Measurements from ENCODE around the gene HBQ1. TPM values are rescaled to one million over a fixed set of nuclear protein-coding genes. Genes with fewer than 3 reads are reported as not detected.
"Not testable (repeated sequence)": the region's sequence is repeated elsewhere in the genome, so short reads cannot be mapped to it uniquely, and the experiment has no call there.

HBQ1 gene
- total RNA-seq, 1 experiment from 2014 or later: not detected

- POLR2A ChIA-PET: no interaction called here
Observed at GRCh38 chr16:203246-203645, 23.0 kb downstream of the HBQ1 start.

GRCh38 chr16:204046-204445 lies 23.8 kb downstream of the HBQ1 start:
- POLR2A ChIA-PET; H4K20me1 ChIP-seq (ENCODE audit: insufficient read depth): not testable (repeated sequence)
- H3K79me2 ChIP-seq (ENCODE audit: insufficient read depth, low read length): 0 out of 2 replicates have a peak, but pooled peaks cover 11% of the 10 kb centered on the region

More at GRCh38 chr16:203246-203645, 23.0 kb downstream of the HBQ1 start:
- DNase-seq (ENCODE audit: low read depth, low spot score) (no peak), ATAC-seq (no peak)
- no peak overlapping the region for H3K4me2 ChIP-seq (ENCODE audit: low read length)
- no TSS peak for BruUV-seq (replicated peaks)
- no peaks in the 10 kb centered on the region for H3K9me3 ChIP-seq (ENCODE audit: control insufficient read depth in 1 of 2, insufficient read depth in 1 of 2, low read depth in 1 of 2, low read length in 2 of 2)
- peaks cover 9 to 12% of the 10 kb centered on the region in 2 experiments for H3K36me3 ChIP-seq (ENCODE audit: control insufficient read depth in 1 of 2, insufficient read depth in 2 of 2, low read length in 2 of 2)
- CTCF ChIA-PET: no interaction called here
- TF ChIP-seq SP1 (IDR thresholded peaks at IDR 0.05; ENCODE audit: low read depth) (no peak), EGR1 (IDR thresholded peaks at IDR 0.05; ENCODE audit: low read depth) (no peak), POLR2A (IDR thresholded peaks at IDR 0.05; ENCODE audit: borderline replicate concordance, extremely low read depth, insufficient read depth, insufficient read length) (no peak), SIN3A (IDR thresholded peaks at IDR 0.05; ENCODE audit: low read depth) (no peak), JUND (IDR thresholded peaks at IDR 0.05) (no peak)
- no peak overlapping the region for H3K27ac ChIP-seq (ENCODE audit: low read depth, low read length)
- H4K20me1 ChIP-seq (ENCODE audit: insufficient read depth): no peaks in the 10 kb centered on the region
- no peak overlapping the region for H3K4me3 ChIP-seq (replicated peaks in 1 of 2; ENCODE audit: low read depth in 1 of 2, low read length in 2 of 2)
- intact Hi-C loops (cut with micrococcal nuclease): no loop called here
- no peaks in the 10 kb centered on the region for H3K4me1 ChIP-seq (ENCODE audit: control insufficient read depth in 1 of 2, insufficient read depth in 2 of 2, low read length in 2 of 2)
- no peak overlapping the region for H2AFZ ChIP-seq (ENCODE audit: low read depth, low read length, poor library complexity, severe bottlenecking)
- no peaks in the 10 kb centered on the region for H3K27me3 ChIP-seq (ENCODE audit: insufficient read depth, low read length)
- H3K9ac ChIP-seq (ENCODE audit: low read length): no peak overlapping the region
- RAD21 ChIA-PET (ENCODE audit: low non-redundant PET in 1 of 2, low total read pairs in 2 of 2, uncharacterized antibody in 2 of 2, unreplicated experiment in 2 of 2): no interaction called here
- H3K79me2 ChIP-seq (ENCODE audit: insufficient read depth, low read length): 0 out of 2 replicates have a peak, but pooled peaks cover 3% of the 10 kb centered on the region
- no peaks in the 10 kb centered on the region for H3K9me2 ChIP-seq (ENCODE audit: insufficient read depth)

GRCh38 chr16:209359-209758 lies 29.1 kb downstream of the HBQ1 start:
- H4K20me1 ChIP-seq (ENCODE audit: insufficient read depth); H3K4me1 ChIP-seq (ENCODE audit: control insufficient read depth in 1 of 2, insufficient read depth in 2 of 2, low read length in 2 of 2); POLR2A ChIA-PET; BruUV-seq (replicated peaks); H3K9me2 ChIP-seq (ENCODE audit: insufficient read depth); H3K4me3 ChIP-seq (replicated peaks in 1 of 2; ENCODE audit: low read depth in 1 of 2, low read length in 2 of 2); H3K9me3 ChIP-seq (ENCODE audit: control insufficient read depth in 1 of 2, insufficient read depth in 1 of 2, low read depth in 1 of 2, low read length in 2 of 2); intact Hi-C loops (cut with micrococcal nuclease); DNase-seq (ENCODE audit: low read depth, low spot score); H3K27ac ChIP-seq (ENCODE audit: low read depth, low read length); H3K27me3 ChIP-seq (ENCODE audit: insufficient read depth, low read length); CTCF ChIA-PET; H3K9ac ChIP-seq (ENCODE audit: low read length); ATAC-seq; H2AFZ ChIP-seq (ENCODE audit: low read depth, low read length, poor library complexity, severe bottlenecking); RAD21 ChIA-PET (ENCODE audit: low non-redundant PET in 1 of 2, low total read pairs in 2 of 2, uncharacterized antibody in 2 of 2, unreplicated experiment in 2 of 2); H3K4me2 ChIP-seq (ENCODE audit: low read length): not testable (repeated sequence)
- peaks cover 6 to 11% of the 10 kb centered on the region in 2 experiments for H3K36me3 ChIP-seq (ENCODE audit: control insufficient read depth in 1 of 2, insufficient read depth in 2 of 2, low read length in 2 of 2)
- peaks cover 54% of the 10 kb centered on the region for H3K79me2 ChIP-seq (ENCODE audit: insufficient read depth, low read length)

More at GRCh38 chr16:204046-204445, 23.8 kb downstream of the HBQ1 start:
- H3K36me3 ChIP-seq (ENCODE audit: control insufficient read depth in 1 of 2, insufficient read depth in 2 of 2, low read length in 2 of 2): peaks cover 6 to 11% of the 10 kb centered on the region in 2 experiments
- H2AFZ ChIP-seq (ENCODE audit: low read depth, low read length, poor library complexity, severe bottlenecking); ATAC-seq; H3K27ac ChIP-seq (ENCODE audit: low read depth, low read length); CTCF ChIA-PET; RAD21 ChIA-PET (ENCODE audit: low non-redundant PET in 1 of 2, low total read pairs in 2 of 2, uncharacterized antibody in 2 of 2, unreplicated experiment in 2 of 2); H3K9me3 ChIP-seq (ENCODE audit: control insufficient read depth in 1 of 2, insufficient read depth in 1 of 2, low read depth in 1 of 2, low read length in 2 of 2); intact Hi-C loops (cut with micrococcal nuclease); H3K27me3 ChIP-seq (ENCODE audit: insufficient read depth, low read length); DNase-seq (ENCODE audit: low read depth, low spot score); H3K4me3 ChIP-seq (replicated peaks in 1 of 2; ENCODE audit: low read depth in 1 of 2, low read length in 2 of 2); BruUV-seq (replicated peaks); H3K9me2 ChIP-seq (ENCODE audit: insufficient read depth); H3K9ac ChIP-seq (ENCODE audit: low read length); H3K4me1 ChIP-seq (ENCODE audit: control insufficient read depth in 1 of 2, insufficient read depth in 2 of 2, low read length in 2 of 2); H3K4me2 ChIP-seq (ENCODE audit: low read length): not testable (repeated sequence)

- DNase-seq (ENCODE audit: low read depth, low spot score); BruUV-seq (replicated peaks); H3K4me1 ChIP-seq (ENCODE audit: control insufficient read depth in 1 of 2, insufficient read depth in 2 of 2, low read length in 2 of 2); H3K27me3 ChIP-seq (ENCODE audit: insufficient read depth, low read length); H3K27ac ChIP-seq (ENCODE audit: low read depth, low read length); ATAC-seq; H3K9me3 ChIP-seq (ENCODE audit: control insufficient read depth in 1 of 2, insufficient read depth in 1 of 2, low read depth in 1 of 2, low read length in 2 of 2); H3K4me3 ChIP-seq (replicated peaks in 1 of 2; ENCODE audit: low read depth in 1 of 2, low read length in 2 of 2); intact Hi-C loops (cut with micrococcal nuclease); RAD21 ChIA-PET (ENCODE audit: low non-redundant PET in 1 of 2, low total read pairs in 2 of 2, uncharacterized antibody in 2 of 2, unreplicated experiment in 2 of 2); H3K9ac ChIP-seq (ENCODE audit: low read length); CTCF ChIA-PET; H3K4me2 ChIP-seq (ENCODE audit: low read length); H4K20me1 ChIP-seq (ENCODE audit: insufficient read depth); POLR2A ChIA-PET; H3K9me2 ChIP-seq (ENCODE audit: insufficient read depth); H3K36me3 ChIP-seq (ENCODE audit: control insufficient read depth in 1 of 2, insufficient read depth in 2 of 2, low read length in 2 of 2); H2AFZ ChIP-seq (ENCODE audit: low read depth, low read length, poor library complexity, severe bottlenecking): not testable (repeated sequence)
- H3K79me2 ChIP-seq (ENCODE audit: insufficient read depth, low read length): peaks cover 63% of the 10 kb centered on the region
Observed at GRCh38 chr16:211631-212180, 31.4 kb downstream of the HBQ1 start.

Measured in HCT116 (cell line).